GM18858 (cell line): Measurements from ENCODE around the gene XPR1.

Experiments
- ATAC-seq: cut with Tn5 transposase; IDR thresholded peaks from one replicate; pipeline ENCODE4 v1.9.1; 2021; ENCODE audit not compliant: unreplicated experiment

The XPR1 gene

DNA sequence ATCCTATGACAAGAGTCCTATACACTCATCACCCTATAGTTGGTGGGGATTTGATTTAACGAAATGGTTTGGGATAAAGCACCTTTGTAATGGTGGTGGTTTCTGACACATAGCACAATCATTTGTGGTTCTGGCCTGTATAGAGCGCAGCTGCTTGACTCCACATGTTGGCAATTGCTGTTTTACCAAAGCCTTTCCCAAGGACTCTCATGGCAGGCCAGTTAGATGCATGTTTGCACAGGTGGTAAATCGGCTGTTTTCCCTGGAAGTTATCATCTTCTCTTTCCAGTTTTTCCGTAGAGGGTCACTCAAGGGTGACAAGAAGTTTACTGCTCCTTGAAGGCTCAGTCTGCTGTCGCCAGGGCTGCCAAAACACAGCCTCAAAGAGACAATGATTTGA is 17.1 kb upstream of the XPR1 start:
- no peak for ATAC-seq

DNA sequence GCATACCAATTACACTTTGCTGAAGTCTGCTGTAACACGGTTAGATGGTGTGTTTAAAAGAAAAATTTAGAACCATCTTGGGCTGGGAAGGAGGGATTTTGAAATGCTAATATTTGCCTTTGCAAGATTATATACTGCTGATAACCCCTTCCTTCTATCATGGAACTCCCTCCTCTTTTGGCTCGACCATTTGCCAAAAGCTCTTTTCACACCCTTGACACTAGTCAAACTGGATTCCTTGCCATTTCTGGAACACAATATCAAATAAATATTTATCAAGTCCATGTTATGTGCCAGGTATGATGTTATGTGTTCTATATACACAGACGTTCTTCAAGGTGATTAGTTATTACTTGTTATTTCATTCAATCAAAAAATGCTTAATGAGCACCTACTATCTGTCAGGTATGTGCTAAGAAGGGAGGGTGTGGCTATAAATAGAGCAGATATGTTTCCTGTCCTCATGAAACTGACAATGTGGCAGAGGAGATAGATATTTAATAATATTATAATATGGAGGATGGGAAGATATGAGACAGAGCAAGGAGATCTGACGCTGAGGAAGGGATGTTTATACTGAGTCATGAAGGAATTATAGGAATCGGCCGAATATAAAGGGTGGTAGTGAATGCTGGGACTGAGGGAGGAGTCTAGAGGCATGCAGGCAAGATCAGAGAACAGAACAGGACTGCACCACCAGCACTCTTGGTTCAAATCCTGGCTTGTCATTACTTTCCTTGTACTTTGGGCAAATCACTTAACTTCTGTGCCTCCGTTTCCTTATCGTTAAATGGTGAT is 16.1 kb upstream of the XPR1 start:
- ATAC-seq, result no peak

- no peak for ATAC-seq
Measured at GRCh38 chr1:180616439-180616838, 15.4 kb upstream of the XPR1 start.

- ATAC-seq, result no peak
Measured at GRCh38 chr1:180617774-180618395, 13.9 kb upstream of the XPR1 start.

DNA sequence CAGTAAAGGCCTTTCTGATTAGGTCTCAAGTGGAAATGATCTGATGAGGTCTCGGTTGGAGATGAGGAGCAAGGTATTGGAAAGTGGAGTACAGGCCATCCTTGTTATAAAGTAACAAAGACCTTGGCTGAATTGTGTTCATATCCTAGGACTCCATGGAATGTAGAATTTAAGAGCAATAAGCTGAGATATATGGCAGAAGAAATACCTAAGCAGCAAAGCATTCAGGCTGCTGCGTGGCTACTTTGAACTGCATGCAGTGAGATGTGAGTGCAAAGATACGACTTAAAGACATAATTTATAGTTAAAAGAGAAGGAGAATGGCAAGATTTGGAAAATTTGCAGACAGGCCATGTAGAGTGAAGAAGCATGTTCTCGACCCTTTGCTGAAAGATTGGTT is 11.2 kb upstream of the XPR1 start:
- ATAC-seq, result no peak

- ATAC-seq, result no peak
Measured at GRCh38 chr1:180622658-180623508, 8.9 kb upstream of the XPR1 start.

- ATAC-seq, result no peak
Measured at GRCh38 chr1:180623579-180624347, 8.1 kb upstream of the XPR1 start.

GRCh38 chr1:180626711-180627110 is 5.1 kb upstream of the XPR1 start:
- no peak for ATAC-seq

- no peak for ATAC-seq
Measured at GRCh38 chr1:180627411-180627810, 4.4 kb upstream of the XPR1 start.

GRCh38 chr1:180628646-180629045 is 3.2 kb upstream of the XPR1 start:
- no peak for ATAC-seq

- no peak for ATAC-seq
Measured at GRCh38 chr1:180630408-180631193, 1.2 kb upstream of the XPR1 start.

DNA sequence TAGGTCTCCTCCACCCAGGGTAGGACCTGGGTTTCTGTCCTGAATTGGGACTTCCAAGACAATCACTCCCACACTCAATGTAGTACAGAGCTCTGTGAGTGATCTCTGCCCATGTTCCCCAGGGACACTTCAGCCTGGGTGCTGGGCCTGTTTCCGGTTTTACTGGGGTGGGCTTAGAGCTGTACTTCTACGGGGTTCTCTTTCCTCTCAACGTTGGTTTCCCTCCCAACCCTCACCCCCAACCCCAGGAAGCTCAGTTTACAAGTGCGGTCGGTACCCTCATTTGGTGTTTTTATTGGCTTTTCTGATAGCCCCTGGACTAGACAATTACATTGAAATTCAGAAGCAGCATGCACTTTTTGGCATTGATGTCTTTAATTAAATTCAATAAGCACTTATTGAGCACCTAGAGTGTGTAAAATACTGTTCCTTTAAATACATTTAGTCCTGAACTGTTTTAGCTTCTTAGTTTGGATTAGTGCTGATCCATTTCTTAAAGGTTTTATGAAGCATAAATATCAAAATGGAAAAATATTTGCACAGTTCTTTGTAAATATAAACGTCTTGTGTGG is 542 bp upstream of the XPR1 start:
- ATAC-seq, result no peak

DNA sequence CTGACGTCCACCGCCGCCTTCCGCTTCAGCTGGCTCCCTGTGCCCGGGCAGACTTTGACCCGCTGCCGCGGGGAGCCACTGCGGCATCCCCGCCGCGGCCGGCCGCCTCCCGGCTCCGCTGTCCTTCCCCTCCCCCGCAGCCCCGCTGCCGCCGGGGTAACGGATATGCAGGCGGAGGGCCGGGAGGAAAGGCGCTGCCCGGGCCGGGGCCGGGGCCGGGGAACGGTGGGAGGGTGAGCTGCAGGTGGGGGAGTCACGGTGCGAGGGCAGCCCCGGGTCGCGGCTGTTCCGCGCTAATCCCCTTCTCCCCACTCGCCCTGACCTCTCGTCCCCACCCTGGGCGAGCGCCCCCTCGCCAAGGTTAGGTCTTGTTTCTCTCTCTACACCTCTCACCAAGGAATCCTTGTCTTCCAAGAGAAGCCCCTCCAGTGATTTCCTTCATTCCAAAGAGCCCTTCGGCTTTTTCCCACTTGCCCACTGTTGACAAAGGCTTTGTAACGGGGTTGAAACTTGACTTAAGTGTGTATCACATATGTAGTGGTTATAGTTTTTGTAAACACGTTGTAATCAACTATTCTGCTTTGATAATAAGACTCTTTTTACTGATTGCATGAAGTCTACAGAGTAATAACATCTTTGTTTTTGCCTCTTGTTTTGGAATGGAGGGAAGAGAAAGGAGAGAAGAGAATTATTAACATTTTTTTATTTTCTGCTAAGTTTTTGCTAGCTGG is 669 bp downstream of the XPR1 start:
- ATAC-seq, result peak; percentile 22

DNA sequence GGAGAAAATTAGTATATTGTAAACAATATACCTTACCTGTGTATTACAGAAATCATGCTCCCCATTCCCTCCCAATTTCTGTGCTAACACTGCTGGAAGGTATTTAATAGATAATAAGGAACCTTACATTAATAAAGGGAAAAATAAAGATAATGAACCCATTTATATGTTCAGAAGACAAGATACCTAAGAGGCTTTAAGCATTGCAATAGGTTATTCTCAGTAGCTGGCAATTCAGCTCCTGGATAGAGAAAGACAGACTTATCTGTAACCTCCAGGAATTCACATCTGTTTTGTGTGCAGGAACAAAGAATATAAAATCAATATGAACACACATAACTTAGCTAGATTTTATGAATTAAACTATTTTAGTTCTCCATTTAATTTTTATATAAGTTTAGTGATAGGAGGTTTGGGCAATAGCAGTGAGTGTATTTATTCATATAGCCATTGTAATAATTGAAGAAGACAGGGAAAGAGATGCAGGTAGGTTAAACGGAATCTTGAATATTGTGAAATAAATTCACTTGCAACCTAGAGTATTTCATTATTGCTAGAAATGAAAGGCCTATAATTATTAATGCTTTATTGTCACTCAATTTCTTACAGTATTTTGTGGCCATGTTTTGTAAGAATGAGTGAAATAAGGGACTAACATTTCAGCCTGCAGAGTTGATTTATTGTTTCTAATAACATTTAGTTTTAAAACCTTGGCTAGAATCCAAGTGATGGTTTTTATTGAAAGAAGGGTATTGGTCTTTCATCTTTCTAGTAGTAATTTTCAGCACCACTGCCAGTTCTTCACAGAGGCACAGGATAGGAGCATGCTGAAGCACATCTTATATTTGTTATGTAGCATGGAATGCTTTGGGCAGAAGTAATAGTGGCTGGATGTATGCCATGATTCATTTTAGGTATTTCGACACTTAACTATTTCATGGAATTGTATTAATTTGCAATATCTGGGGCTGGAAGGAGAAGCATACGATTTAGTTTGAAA is 1.5 kb downstream of the XPR1 start:
- ATAC-seq, result no peak

GRCh38 chr1:180636138-180636537 is 4.3 kb downstream of the XPR1 start:
- no peak for ATAC-seq

DNA sequence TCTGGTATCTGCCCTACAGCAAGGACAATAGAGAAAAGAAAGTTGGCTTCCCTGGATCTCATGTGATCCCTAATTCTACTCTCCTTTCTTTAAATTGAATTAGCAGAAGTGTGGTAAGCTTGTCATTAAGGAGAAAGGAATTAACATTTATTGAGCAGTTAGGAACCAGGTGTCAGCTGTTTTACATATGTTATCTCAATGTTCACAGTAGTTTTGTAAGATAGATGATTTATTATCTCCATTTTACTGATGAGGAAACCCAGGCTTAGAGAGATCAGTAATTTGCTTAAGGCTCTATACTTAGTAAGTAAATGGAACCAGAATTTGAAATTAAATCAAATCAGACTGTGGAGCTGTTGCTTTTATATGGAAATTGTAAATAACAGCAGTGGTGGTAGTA is 8.0 kb downstream of the XPR1 start:
- no peak for ATAC-seq

DNA sequence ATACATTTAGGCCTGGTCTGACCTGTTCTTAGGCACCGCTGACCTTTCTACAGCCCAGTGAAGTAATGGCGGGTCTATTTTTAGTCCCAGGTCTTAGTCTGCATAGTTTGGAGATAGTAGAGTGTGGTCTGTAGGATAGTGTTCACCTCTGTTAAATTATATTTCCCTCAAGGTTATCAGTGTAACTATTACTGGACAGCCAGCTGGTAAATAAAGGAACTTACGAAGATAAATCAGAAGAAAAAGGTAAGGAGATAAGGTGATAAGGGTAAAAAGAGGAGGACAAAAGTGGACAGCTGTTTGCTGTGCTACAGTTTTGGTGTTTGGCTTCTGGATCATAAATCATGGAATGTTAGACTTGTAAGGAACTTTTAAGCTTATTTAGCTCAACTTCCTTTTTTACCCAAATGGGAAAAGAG is 8.7 kb downstream of the XPR1 start:
- ATAC-seq, result no peak

DNA sequence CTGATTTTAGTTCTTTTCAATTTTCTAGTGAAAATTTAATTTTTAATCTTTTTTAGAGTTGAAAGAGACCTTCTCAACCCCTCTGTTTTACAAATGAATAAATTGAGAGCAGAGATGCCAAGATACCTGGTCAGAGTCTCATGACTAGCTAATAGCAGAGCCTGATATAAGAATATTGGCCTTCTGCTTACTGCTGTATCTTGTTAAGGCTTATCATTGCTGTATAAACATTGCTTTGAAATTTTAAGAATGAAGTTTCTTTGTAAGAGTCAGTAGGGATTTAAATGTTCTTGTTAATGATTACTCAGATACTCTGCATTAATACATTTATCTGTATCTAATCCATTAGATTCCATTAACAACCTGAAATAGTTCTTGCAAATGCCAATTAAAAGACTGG is 9.8 kb downstream of the XPR1 start:
- no peak for ATAC-seq
